Fibroblast of pulmonary artery (primary cell): Measurements from ENCODE around the gene LEPROT.
A peak's percentile ranks its signal among the peaks of the same experiment; 100 is the strongest.
"Not testable (repeated sequence)": the region's sequence is repeated elsewhere in the genome, so short reads cannot be mapped to it uniquely, and the experiment has no call there.

ENCODE experiments used
- DNase-seq: peaks from one replicate; pipeline ENCODE4 v3.0.0-alpha.2; 2010; ENCODE audit warnings: low read depth
- H3K4me3 ChIP-seq: replicated peaks from 2 replicates; pipeline ENCODE4 v1.5.1; 2011; ENCODE audit warnings: low read depth, mild to moderate bottlenecking, control low read depth, low read length, moderate library complexity
- CTCF ChIP-seq: IDR thresholded peaks from 2 replicates; pipeline ENCODE4 v1.5.1; 2011; ENCODE audit warnings: mild to moderate bottlenecking, control low read depth, low read length, inconsistent platforms; ENCODE audit errors: missing control alignments

LEPROT gene

GRCh38 chr1:65444128-65444640 lies 23.7 kb downstream of the LEPROT start:
- H3K4me3 ChIP-seq, result no peak overlapping the region
- no peak for DNase-seq
- TF ChIP-seq CTCF, result no peak

GRCh38 chr1:65445837-65446236 lies 25.4 kb downstream of the LEPROT start:
- no peak for DNase-seq
- TF ChIP-seq CTCF, result no peak
- H3K4me3 ChIP-seq, result no peak overlapping the region

GRCh38 chr1:65449214-65449823 lies 28.9 kb downstream of the LEPROT start:
- DNase-seq, result no peak
- no peak overlapping the region for H3K4me3 ChIP-seq
- no peak for TF ChIP-seq CTCF

- DNase-seq, H3K4me3 ChIP-seq: not testable (repeated sequence)
Measured at GRCh38 chr1:65455678-65456077, 35.2 kb downstream of the LEPROT start.

DNA sequence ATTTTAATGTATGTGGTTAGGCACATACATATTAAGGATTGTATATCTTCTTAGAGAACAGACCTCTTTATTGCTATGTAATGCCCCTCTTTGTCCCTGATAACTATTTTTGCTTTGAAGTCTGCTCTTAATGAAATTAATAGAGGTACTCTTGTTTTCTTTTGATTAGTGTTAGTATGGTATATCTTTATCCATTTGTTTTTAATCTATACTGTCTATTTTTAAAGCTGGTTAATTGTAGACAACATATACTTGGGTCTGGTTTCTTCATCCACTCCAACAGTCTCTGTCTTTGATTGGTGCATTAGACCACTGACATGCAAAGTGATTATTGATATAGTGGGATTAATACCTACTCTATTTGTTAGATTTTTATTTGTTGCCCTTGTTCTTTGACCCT lies 36.0 kb downstream of the LEPROT start:
- TF ChIP-seq CTCF, result no peak
- no peak overlapping the region for H3K4me3 ChIP-seq
- no peak for DNase-seq

DNA sequence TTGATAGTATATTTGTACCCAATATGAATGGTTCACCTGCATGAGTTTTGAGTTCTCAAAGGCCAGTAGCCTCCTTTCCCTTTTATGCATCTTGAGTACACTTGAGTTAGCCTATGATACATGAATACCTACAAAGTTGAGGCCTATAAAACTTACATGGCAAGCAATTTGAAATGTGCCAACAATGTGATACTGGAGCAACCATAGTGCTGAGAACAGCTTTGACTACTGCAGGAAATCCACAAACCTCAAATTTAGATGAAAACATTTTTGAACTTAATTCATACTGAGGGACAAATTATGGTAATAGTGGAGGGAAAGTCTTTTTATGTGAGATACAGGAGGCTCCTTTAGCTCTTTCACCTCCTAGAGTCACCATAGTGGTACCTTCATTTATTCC lies 37.4 kb downstream of the LEPROT start:
- no peak for TF ChIP-seq CTCF
- H3K4me3 ChIP-seq, result no peak overlapping the region
- no peak for DNase-seq

- no peak for TF ChIP-seq CTCF
- peak; percentile 33 for DNase-seq
- no peak overlapping the region for H3K4me3 ChIP-seq
Measured at GRCh38 chr1:65458730-65459396, 38.4 kb downstream of the LEPROT start.
